Measurements from ENCODE around the gene CWC27.

DNA sequence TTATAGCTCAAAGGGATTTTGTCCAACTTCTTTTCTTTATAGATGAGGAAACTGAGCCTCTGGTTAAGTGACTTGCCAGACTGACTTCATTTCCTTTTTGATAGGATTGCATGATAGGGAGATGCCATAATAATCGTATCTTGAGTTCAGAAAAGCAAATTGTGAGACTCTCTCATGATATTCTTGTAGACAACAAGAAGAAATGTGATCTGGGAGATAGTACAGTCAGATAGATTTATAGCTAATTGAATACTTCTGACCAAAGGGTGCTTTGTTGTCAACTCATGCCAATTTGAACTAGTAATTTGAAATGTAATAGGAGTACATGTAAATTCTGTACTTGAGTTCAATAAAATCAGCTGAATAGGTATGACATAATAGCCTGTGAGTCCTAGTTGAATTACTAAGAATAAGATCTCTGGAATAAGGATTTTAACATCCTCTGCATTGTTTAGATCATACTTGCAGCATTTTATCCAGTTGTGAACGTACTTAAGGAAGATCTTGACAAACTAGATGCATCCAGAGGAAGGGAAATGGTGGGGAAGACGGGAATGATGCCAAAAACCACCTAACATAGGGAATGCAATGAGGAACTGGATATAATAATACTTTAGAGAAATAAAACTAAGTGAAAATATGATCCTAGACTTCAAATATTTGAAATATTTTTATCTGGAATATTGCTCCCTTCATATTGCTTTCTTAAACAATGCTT lies 25.5 kb downstream of the CWC27 start:
- TF ChIP-seq POLR2A (IDR thresholded peaks at IDR 0.05; ENCODE audit: low read length) (no peak), ZFP36 (IDR thresholded peaks at IDR 0.05; ENCODE audit: borderline replicate concordance, partially characterized antibody) (no peak), SMC3 (IDR thresholded peaks at IDR 0.05) (no peak), ZNF302 (CRISPR knock-in tag; IDR thresholded peaks at IDR 0.05) (no peak), RAD21 (conservative IDR thresholded peaks at IDR 0.05 in 1 of 2, IDR thresholded peaks at IDR 0.05 in 1 of 2) (no peak), SREBF2 (IDR thresholded peaks at IDR 0.05) (no peak), JUNB (IDR thresholded peaks at IDR 0.05) (no peak)
- TF ChIP-seq, protein P1, sequence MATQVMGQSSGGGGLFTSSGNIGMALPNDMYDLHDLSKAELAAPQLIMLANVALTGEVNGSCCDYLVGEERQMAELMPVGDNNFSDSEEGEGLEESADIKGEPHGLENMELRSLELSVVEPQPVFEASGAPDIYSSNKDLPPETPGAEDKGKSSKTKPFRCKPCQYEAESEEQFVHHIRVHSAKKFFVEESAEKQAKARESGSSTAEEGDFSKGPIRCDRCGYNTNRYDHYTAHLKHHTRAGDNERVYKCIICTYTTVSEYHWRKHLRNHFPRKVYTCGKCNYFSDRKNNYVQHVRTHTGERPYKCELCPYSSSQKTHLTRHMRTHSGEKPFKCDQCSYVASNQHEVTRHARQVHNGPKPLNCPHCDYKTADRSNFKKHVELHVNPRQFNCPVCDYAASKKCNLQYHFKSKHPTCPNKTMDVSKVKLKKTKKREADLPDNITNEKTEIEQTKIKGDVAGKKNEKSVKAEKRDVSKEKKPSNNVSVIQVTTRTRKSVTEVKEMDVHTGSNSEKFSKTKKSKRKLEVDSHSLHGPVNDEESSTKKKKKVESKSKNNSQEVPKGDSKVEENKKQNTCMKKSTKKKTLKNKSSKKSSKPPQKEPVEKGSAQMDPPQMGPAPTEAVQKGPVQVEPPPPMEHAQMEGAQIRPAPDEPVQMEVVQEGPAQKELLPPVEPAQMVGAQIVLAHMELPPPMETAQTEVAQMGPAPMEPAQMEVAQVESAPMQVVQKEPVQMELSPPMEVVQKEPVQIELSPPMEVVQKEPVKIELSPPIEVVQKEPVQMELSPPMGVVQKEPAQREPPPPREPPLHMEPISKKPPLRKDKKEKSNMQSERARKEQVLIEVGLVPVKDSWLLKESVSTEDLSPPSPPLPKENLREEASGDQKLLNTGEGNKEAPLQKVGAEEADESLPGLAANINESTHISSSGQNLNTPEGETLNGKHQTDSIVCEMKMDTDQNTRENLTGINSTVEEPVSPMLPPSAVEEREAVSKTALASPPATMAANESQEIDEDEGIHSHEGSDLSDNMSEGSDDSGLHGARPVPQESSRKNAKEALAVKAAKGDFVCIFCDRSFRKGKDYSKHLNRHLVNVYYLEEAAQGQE (IDR thresholded peaks at IDR 0.05) = no peak
- TF ChIP-seq, protein P2, sequence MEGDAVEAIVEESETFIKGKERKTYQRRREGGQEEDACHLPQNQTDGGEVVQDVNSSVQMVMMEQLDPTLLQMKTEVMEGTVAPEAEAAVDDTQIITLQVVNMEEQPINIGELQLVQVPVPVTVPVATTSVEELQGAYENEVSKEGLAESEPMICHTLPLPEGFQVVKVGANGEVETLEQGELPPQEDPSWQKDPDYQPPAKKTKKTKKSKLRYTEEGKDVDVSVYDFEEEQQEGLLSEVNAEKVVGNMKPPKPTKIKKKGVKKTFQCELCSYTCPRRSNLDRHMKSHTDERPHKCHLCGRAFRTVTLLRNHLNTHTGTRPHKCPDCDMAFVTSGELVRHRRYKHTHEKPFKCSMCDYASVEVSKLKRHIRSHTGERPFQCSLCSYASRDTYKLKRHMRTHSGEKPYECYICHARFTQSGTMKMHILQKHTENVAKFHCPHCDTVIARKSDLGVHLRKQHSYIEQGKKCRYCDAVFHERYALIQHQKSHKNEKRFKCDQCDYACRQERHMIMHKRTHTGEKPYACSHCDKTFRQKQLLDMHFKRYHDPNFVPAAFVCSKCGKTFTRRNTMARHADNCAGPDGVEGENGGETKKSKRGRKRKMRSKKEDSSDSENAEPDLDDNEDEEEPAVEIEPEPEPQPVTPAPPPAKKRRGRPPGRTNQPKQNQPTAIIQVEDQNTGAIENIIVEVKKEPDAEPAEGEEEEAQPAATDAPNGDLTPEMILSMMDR (IDR thresholded peaks at IDR 0.05) = no peak
